Measurements from ENCODE around the gene WDFY4. TPM values are rescaled to one million over a fixed set of nuclear protein-coding genes. Genes with fewer than 3 reads are reported as not detected.

WDFY4 gene
- total RNA-seq, 1 donor from 2014 or later = 4.3 TPM

GRCh38 chr10:48907730-48908129, 223.1 kb downstream of the WDFY4 start:
- DNase-seq = no peak

- DNase-seq = no peak
These were observed 225.9 kb downstream of the WDFY4 start for GRCh38 chr10:48910548-48910947.

- DNase-seq = no peak
These were observed 229.0 kb downstream of the WDFY4 start for GRCh38 chr10:48913674-48914073.

DNA sequence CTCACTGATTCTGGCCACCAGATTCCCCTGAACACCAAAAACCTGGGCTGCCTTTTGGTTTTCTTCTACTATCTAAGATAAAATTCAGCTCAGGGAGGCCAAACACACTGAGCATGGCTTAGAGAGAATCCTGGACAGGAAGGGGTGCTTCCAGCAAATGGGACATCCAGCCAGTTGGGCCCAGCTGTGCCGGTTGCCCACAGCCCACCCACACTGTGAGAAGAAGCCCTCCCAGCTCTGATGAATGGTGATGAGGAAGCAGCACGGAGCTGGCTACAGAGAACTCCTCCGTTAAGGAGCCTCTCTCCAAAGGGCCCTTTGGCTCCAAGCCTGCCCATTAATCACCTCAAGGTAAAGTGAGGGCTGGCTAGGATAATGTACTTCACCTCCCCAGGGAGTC, 239.1 kb downstream of the WDFY4 start:
- no peak for DNase-seq

DNA sequence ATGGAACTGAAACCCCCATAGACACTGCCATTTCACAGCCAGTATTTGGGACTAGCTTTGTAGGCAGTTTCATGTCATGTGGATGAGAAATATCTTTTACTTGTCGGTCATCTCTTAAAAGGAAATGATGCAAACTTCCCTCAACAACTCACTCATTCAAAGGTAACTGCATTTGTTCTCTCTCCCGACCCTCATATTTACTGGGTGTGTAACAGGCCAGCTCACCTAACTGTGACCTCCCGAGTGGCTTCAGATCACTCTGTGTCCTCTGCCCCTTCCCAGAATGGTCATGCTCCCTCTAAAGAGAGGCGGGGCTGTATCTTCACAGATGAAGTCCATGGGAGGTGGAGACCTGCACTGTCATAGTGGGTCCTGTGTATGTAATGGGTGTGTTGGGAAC, 240.3 kb downstream of the WDFY4 start:
- DNase-seq = no peak

- no peak for DNase-seq
These were observed 241.6 kb downstream of the WDFY4 start for GRCh38 chr10:48926255-48926654.

GRCh38 chr10:48926764-48927540, 242.3 kb downstream of the WDFY4 start:
- DNase-seq = no peak

DNA sequence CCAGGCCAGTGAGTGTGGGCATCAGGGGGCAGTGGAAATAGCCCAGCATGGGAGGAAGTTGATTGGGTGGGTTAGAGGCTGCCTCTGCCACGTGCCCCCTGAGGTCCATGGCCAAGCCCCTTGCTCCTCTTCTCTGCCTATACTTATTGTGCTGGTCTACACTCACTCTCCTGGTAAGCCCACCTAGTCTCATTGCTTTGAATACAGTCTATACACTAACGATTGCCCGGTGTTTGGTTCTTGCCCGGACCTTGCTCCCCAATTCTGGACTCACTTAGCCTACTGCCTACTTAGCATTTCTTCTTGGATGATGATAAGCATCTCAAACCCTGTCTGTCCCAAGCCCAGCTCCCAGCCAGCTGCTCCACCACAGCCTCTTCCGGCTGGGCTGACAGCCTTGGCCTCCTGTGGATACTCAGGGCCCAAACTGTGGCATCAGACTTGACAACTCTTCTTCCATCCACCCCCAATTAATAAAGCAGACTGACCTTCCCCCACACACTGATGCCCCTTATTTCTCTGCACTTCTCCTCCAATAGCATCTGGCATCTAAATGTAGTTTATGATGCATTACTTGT, 244.8 kb downstream of the WDFY4 start:
- no peak for DNase-seq

GRCh38 chr10:48931188-48931587, 246.5 kb downstream of the WDFY4 start:
- no peak for DNase-seq

- DNase-seq = no peak
These were observed 248.4 kb downstream of the WDFY4 start for GRCh38 chr10:48932831-48933664.

- no peak for DNase-seq
These were observed 250.2 kb downstream of the WDFY4 start for GRCh38 chr10:48934672-48935501.

DNA sequence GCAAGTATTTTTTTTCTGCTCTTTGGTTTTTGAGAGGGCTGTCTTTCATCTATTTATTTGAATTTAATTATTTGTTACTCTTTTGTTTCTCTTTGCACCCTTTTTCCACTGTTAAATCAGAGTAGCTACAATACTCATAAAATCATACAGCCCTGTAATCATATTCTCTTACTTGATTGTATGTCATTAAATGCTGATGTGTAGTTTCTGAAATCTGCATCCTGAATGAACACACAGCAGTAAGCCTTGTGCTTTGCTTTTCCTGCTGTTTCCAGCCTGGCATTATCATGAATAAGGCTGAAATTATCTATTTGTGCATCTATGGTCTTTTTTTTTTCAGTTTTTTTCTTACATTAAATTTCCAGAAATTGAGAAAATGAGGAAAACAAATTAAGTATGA, 250.9 kb downstream of the WDFY4 start:
- DNase-seq = no peak

- DNase-seq = no peak
These were observed 253.1 kb downstream of the WDFY4 start for GRCh38 chr10:48937796-48938195.

- DNase-seq = no peak
These were observed 253.6 kb downstream of the WDFY4 start for GRCh38 chr10:48938281-48938680.

DNA sequence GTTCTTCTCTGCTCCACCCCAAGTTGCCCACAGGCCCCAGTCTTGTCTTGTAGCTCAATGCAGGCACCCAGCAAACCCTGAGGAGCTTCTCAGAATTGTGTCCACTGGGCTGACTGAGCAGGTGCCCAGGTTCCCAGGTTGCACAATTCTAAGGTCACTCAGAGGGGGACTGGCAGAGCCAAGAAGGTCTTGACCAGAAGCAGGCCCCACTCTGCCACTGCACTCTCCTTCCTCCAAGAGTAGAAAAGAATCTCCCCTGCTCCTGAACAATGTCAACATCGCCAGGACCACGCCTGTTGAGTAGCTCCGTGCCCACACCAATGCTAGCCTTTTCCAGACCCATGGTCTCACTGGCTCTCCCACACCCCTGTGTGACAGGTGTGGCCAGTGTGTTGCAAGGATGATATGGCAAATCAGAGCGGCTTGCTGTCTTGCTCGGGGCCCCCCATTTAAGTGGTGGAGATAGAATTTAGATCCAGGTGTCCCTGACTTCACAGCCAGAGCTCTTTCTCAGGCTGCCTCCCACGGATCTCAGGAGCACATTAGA, 254.4 kb downstream of the WDFY4 start:
- DNase-seq = no peak

- DNase-seq = no peak
These were observed 255.2 kb downstream of the WDFY4 start, which contains the start of gene LRRC18 for GRCh38 chr10:48939790-48940325. LRRC18 (minus strand) TSS chr10:48939840; CDS start chr10:48914155, 25,685 bp downstream.

GRCh38 chr10:48940372-48940771, 255.7 kb downstream of the WDFY4 start:
- DNase-seq = no peak

GRCh38 chr10:48940958-48941357, 256.3 kb downstream of the WDFY4 start:
- DNase-seq = no peak

- DNase-seq = no peak
These were observed 256.9 kb downstream of the WDFY4 start for GRCh38 chr10:48941427-48942075.

DNA sequence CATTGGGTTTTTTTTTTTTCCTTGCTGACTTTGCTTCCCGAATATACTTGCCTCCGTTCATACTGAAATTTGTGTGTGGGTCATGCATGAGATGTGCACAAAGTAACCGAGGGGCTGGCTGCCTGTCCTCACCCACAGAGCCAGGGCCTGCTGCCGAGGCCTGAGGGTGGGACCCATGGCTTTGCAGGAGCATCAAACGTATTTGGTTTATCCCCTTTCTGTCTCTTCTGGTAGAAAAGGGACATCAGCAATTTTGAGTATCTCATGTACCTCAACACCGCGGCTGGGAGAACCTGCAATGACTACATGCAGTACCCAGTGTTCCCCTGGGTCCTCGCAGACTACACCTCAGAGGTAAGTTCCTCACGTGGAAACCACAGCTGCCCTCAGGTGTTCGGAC, 258.4 kb downstream of the WDFY4 start:
- DNase-seq = no peak

DNA sequence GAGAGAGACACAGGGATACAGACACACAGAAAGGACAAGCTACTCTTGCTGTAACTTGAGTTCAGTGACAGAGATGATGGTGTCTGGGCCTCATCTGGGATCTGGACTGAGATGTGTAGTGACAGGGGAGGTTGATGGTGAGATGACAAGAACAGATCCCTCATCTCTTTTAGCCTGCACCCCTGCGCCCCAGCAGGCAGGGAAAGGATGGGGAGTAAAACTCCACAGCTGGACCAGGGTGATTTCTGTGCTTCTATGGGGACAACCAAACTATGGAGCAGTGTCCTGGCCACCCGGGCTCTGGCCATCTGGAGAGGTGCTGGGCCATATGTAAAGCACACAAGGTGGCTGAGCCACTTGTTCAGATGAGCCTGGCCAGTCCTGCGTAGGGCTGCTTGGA, 259.5 kb downstream of the WDFY4 start:
- no peak for DNase-seq
